ENCODE measurements around the gene THUMPD1.

GRCh38 chr16:20740901-20741521 is 607 bp downstream of the THUMPD1 start:
- TF ChIP-seq CTCF (conservative IDR thresholded peaks at IDR 0.05 in 1 of 2, IDR thresholded peaks at IDR 0.05 in 1 of 2; ENCODE audit: extremely low read depth in 1 of 2, insufficient read depth in 1 of 2, low read depth in 1 of 2, low read length in 2 of 2) (no peak), EZH2 (IDR thresholded peaks at IDR 0.05; ENCODE audit: borderline replicate concordance, low read length) (no peak)
